Stimulated activated naive CD8-positive, alpha-beta T cell treated with anti-CD3 and anti-CD28 coated beads, Interleukin-15, Interleukin-2, amounts not matched to agents 100 ng/mL and 50 ng/mL, for 24 hours (primary cell): ENCODE data around the gene RAB3IP.
"Not testable (repeated sequence)": the region's sequence is repeated elsewhere in the genome, so short reads cannot be mapped to it uniquely, and the experiment has no call there.

Experiments
- H3K27ac Mint-ChIP-seq: one replicate; pipeline ENCODE4 v1.8.0; 2021; ENCODE audit warnings: mild to moderate bottlenecking, mixed read lengths
- H3K27me3 Mint-ChIP-seq: one replicate; pipeline ENCODE4 v1.8.0; 2021; ENCODE audit warnings: mixed read lengths
- H3K36me3 Mint-ChIP-seq: one replicate; pipeline ENCODE4 v1.8.0; 2021; ENCODE audit warnings: low read depth, mixed read lengths
- H3K4me1 Mint-ChIP-seq: one replicate; pipeline ENCODE4 v1.8.0; 2021; ENCODE audit warnings: low read depth, mixed read lengths
- H3K4me3 Mint-ChIP-seq: one replicate; pipeline ENCODE4 v1.8.0; 2021; ENCODE audit warnings: mild to moderate bottlenecking, mixed read lengths
- H3K9me3 Mint-ChIP-seq: one replicate; pipeline ENCODE4 v1.8.0; 2021; ENCODE audit warnings: mixed read lengths

The RAB3IP gene

DNA sequence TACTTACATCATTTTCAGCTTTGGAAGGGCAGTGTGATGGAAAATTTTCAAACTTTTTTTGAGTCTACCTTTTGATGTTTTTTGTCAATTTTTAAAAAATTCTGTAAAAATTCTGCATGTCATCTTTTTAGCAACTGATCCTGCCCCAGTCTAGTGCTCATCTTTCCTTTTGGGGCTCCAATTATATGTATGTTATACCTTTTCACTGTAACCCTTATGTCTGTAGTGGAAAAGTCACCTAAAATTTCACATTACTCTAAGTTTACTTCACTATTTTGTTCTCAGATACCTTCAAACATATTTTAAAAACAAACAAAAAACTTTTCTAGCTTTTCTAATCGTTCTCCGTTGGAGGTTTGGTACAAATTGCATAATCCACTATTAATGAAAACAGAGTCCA, 53.9 kb downstream of the RAB3IP start:
- Mint-ChIP-seq H3K27me3 (no peaks in the 10 kb centered on the region), H3K4me1 (no peaks in the 10 kb centered on the region), H3K4me3 (no peak overlapping the region), H3K27ac (no peak overlapping the region), H3K36me3 (peaks cover 83% of the 10 kb centered on the region), H3K9me3 (peaks cover 30% of the 10 kb centered on the region)

DNA sequence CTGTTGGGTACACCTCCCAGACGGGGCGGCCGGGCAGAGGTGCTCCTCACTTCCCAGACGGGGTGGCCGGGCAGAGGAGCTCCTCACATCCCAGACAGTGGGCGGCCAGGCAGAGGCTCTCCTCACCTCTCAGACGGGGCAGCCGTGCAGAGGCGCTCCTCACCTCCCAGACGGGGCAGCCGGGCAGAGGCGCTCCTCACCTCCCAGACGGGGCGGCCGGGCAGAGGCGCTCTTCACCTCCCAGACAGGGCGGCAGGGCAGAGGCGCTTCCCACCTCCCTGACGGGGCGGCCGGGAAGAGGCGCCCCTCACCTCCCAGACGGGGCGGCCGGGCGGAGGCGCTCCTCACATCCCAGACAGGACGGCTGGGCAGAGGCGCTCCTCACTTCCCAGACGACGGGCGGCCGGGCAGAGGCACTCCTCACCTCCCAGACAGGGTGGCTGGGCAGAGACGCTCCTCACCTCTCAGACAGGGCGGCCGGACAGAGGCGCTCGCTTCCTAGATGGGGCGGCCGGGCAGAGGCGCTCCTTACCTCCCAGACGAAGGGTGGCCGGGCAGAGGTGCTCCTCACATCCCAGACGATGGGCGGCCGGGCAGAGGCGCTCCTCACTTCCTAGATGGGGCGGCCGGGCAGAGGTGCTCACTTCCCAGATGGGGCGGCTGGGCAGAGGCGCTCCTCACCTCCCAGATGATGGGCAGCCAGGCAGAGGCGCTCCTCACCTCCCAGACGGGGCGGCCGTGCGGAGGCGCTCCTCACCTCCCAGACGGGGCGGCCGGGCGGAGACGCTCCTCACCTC, 68.6 kb downstream of the RAB3IP start:
- not testable (repeated sequence) for H3K27ac Mint-ChIP-seq, H3K4me3 Mint-ChIP-seq
- peaks cover 66% of the 10 kb centered on the region for H3K36me3 Mint-ChIP-seq

DNA sequence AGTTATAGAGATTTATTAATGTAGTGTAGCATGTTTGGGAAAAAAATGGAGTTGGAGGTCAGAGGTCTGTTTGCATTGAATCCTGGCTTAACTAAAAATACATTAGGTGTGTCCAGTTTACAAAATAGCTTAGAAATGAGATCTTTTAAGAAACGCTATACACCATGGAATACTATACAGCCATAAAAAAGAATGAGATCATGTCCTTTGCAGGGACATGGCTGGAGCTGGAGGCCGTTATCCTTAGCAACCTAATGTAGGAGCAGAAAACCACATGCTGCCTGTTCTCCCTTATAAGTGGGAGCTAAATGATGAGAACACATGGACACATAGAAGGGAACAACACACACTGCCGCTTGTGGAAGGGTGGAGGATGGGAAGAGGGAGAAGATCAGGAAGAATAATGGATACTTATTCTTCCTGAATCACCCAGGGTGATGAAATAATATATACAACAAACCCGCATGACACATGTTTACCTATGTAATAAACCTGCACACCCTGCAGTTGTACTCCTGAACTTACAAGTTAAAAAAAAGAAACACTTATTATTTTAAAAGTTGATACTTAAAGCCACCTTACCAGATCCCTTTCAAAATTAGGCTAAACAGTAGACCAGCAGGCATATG, 72.3 kb downstream of the RAB3IP start:
- Mint-ChIP-seq H3K4me3 (no peak overlapping the region), H3K9me3 (peaks cover 13% of the 10 kb centered on the region), H3K27me3 (no peaks in the 10 kb centered on the region), H3K27ac (no peak overlapping the region), H3K36me3 (peaks cover 70% of the 10 kb centered on the region), H3K4me1 (no peaks in the 10 kb centered on the region)

More for the DNA sequence above, 68.6 kb downstream of the RAB3IP start:
- not testable (repeated sequence) for H3K27me3 Mint-ChIP-seq, H3K4me1 Mint-ChIP-seq
- H3K9me3 Mint-ChIP-seq, result peaks cover 21% of the 10 kb centered on the region

DNA sequence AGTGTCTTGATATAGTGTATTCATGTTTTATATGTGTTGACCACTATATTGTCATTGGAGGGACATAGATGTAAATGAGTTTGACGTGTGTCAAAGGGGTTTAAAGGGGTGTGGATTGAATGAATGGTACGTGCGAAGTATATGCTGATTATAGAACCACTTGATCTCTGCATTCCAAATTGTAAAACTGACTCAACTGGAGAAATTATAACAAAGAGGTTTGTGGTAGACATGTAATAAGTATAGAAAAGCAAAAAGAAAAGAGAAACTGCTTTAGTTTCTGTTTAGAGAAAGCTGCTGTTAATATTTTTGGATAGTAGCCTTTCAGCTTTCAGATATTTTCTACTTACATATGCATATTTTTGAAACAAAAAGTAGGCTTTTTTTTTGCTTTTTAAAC, 77.4 kb downstream of the RAB3IP start:
- H3K36me3 Mint-ChIP-seq, result peaks cover 40% of the 10 kb centered on the region
- H3K9me3 Mint-ChIP-seq, result peaks cover under 1% of the 10 kb centered on the region
- no peaks in the 10 kb centered on the region for H3K4me1 Mint-ChIP-seq
- H3K27ac Mint-ChIP-seq, result no peak overlapping the region
- no peak overlapping the region for H3K4me3 Mint-ChIP-seq
- no peaks in the 10 kb centered on the region for H3K27me3 Mint-ChIP-seq

DNA sequence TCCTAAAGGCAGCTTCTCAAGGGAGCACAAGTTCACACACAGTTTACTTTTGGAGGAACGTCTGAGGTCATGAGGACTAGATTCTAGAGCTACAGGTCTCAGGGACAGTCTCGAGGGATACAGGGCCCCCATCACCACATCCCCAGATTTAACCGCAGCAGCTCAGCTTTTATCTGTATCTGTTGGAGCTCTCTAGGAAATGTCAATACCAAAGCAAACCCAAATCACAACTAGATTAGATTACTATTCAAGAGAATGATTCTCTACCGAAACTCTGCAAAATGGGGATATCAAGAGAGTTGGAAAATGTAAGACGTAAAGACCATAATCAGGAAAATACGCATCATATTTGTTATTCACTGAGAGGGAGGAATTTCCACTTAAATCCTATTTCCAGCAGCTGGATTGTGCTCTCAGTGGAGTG, 82.4 kb downstream of the RAB3IP start:
- Mint-ChIP-seq H3K9me3 (no peaks in the 10 kb centered on the region), H3K4me1 (no peaks in the 10 kb centered on the region), H3K27ac (no peak overlapping the region), H3K36me3 (peaks cover 9% of the 10 kb centered on the region), H3K4me3 (no peak overlapping the region), H3K27me3 (peaks cover 10% of the 10 kb centered on the region)

DNA sequence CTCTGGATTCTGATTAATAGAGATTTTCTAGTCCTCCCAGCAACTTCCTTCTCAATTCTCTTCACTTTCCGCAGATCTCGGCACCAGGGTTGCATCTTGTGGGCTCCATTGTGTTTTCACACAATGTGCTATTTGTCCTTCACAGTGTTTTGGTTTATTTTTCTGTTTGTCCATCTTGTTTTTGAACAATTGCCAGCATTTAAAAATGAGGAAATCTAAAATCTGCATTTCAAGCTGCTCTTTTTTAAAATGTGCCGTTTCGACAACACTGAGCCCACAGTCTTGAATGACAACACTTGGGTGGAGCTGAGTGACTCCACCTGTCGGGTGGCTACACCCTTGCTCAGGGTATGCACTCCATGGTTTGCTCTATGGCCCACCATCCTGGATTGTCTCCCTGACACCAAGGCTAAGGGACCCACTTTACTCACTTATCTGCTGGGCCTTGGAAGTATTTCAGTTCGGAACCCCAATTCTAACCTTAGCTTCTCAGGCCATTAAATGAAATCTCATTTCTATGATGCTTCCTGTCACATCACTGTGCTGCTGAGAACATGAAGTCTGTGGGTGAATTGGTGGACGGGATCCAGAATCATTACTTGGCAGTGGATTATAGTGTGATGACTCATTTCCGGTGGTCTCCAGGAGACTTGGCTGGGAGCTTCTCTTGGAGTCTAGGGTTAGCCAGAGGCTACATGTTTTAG, 82.9 kb downstream of the RAB3IP start:
- Mint-ChIP-seq H3K4me3 (no peak overlapping the region), H3K9me3 (no peaks in the 10 kb centered on the region), H3K36me3 (peaks cover 3% of the 10 kb centered on the region), H3K27me3 (peaks cover 10% of the 10 kb centered on the region), H3K27ac (no peak overlapping the region), H3K4me1 (no peaks in the 10 kb centered on the region)

DNA sequence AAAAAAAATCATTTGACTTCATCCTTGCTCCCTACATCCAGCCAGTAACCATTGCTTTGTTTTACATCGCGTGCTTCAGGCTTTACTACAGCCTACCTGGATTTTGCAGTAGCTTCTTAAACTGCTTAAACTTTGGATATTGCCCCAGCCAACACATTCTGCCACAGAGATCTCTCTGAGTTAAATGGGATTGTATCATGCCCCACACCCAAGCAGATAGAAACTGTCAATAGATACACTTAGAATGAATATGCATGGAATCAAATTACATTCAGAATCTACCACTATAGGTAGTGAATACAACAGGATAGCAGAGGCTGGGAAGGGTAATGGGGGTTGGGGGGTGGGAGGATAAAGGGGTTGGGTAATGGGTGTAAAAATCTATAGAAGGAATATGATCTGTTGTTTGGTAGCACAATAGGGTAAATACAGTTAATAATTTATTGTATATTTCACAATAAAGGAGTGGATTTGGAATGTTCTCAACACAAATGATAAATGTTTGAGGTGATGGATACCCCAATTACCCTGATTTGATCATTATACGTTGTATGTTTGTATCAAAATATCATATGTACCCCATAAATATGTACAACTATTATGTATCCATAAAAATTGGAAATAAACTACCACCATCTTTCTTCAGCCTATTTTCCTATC, 83.7 kb downstream of the RAB3IP start:
- H3K4me3 Mint-ChIP-seq, result no peak overlapping the region
- peaks cover 10% of the 10 kb centered on the region for H3K27me3 Mint-ChIP-seq

DNA sequence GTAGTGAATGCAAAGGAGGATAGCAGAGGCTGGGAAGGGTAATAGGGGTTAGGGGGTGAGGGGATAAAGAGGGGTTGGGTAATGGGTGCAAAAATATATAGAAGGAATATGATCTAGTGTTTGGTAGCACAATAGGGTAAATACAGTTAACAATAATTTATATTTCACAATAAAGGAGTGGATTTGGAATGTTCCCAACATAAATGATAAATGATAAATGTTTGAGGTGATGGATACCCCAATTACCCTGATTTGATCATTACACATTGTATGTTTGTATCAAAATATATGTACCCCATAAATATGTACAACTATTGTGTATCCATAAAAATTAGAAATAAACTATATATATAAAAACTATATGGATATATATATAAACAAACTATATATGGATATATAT, 85.4 kb downstream of the RAB3IP start:
- Mint-ChIP-seq H3K36me3 (no peaks in the 10 kb centered on the region), H3K27ac (no peak overlapping the region), H3K4me1 (no peaks in the 10 kb centered on the region), H3K27me3 (peaks cover 10% of the 10 kb centered on the region), H3K4me3 (no peak overlapping the region), H3K9me3 (no peaks in the 10 kb centered on the region)

More for the DNA sequence above, 83.7 kb downstream of the RAB3IP start:
- Mint-ChIP-seq H3K4me1 (no peaks in the 10 kb centered on the region), H3K36me3 (no peaks in the 10 kb centered on the region), H3K27ac (no peak overlapping the region), H3K9me3 (no peaks in the 10 kb centered on the region)

DNA sequence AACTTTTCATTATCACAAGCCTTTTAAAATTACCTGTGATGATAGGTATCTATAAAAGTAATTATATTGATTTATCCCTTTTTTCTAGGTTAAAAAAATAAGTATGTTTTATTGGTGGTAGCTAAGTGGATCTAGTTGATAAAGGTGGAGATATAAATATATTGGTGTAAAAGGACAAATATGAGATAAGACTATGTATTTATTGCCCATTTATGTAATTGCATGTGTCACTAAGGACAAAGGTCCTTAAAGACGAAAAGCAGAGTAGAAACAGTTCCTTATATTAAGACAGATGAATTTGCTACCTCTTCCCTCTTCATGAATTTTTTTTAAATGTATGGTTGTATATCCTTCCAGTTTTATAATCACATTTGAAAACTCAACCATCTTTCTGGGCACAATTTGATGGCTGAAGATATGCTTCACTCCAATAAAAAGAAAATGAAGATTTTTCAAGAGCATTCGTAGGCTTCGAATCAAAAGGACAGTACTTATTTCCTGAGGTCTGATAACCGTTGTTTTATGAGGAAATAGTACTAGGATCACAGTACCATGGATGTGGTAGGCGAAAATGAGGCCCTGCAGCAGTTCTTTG, 86.4 kb downstream of the RAB3IP start, which contains the start of gene MYRFL:
MYRFL (plus strand) TSS at position 262 of the 595 bp plus-strand sequence; CDS start at position 553, 291 bp downstream.
- Mint-ChIP-seq H3K27me3 (peaks cover 14% of the 10 kb centered on the region), H3K36me3 (no peaks in the 10 kb centered on the region), H3K27ac (no peak within 1 kb of the TSS), H3K4me3 (no peak within 1 kb of the TSS), H3K9me3 (no peaks in the 10 kb centered on the region), H3K4me1 (no peaks in the 10 kb centered on the region)

DNA sequence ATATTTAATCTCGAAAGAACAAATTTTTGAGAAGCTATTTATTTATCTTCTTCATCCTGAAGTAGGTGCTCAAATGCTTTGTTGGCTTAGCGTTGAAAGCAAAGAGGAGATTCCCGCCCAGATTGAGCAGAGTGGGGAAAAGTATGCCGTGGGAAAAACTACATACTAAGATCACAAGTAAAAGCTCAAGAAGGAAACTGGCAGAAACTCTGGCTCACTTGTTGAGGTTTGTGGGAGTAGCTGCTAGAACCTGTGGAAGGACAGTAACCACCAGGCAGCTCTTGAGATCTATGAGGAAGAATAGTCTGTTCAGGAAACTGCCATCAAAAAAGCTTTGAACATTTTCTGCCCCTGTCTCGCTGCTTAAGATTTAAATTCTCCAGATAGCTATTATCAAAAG, 90.2 kb downstream of the RAB3IP start:
- Mint-ChIP-seq H3K27me3 (peaks cover 28% of the 10 kb centered on the region), H3K36me3 (no peaks in the 10 kb centered on the region), H3K4me1 (no peaks in the 10 kb centered on the region), H3K4me3 (no peak overlapping the region), H3K9me3 (no peaks in the 10 kb centered on the region), H3K27ac (no peak overlapping the region)

DNA sequence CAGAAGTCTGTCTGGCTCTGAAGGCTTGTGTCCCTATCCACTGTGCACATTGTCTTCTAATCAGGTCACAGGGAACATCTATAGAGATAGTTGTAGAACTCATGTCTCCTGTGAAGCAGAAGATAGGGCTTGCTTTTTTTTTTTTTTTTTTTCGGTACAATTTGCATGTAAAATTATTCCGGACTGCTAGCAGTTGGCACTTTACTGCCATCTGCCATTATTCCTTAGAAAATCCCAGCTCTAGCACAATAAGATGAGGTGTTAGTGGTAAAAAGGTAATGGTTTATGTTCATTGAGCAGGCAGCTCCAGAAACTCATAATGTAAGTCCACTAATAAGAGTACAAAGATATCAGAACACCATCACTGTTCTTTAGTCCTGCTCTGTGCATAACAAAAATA, 95.0 kb downstream of the RAB3IP start:
- no peaks in the 10 kb centered on the region for H3K9me3 Mint-ChIP-seq
- no peak overlapping the region for H3K27ac Mint-ChIP-seq
- H3K4me1 Mint-ChIP-seq, result no peaks in the 10 kb centered on the region
- peaks cover 22% of the 10 kb centered on the region for H3K27me3 Mint-ChIP-seq
- H3K4me3 Mint-ChIP-seq, result no peak overlapping the region
- no peaks in the 10 kb centered on the region for H3K36me3 Mint-ChIP-seq

DNA sequence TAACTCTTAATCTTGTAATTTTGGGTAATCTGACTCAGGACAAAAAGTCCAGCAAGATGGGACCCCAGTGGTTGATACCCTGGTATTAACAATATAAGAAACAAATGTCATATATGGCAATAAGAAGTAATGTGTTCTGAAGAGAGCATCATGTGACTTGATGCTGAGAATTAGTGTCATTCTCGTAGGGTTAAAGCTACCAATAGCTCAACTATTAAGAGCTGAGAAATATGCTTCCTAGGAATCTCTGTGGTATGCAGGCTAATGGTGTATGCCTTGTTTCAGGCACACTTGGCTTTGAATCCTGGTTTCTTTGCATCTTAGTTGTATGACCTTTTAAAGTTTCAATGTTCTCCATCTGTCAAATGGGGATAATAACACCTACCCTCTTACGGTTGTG, 95.5 kb downstream of the RAB3IP start:
- no peak overlapping the region for H3K27ac Mint-ChIP-seq
- H3K4me3 Mint-ChIP-seq, result no peak overlapping the region
- no peaks in the 10 kb centered on the region for H3K4me1 Mint-ChIP-seq

DNA sequence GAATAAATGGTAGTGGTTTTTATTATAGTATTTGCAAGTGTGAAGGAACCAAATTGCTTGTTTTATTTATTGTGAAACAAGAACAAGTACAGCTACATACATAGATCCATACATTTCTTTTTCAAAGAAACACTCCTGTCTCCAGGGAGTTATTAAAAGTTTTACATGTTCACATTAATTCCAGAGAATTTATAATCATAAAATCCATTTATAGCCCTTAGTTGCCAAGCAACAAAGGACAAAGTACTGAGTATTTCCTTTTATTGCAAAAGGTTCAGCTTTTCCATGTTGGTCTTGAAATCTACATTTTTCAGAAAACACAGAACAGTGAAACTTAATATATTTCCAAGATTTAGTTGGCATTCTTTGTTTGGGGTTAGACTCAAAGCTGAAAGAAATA, 95.9 kb downstream of the RAB3IP start:
- no peak overlapping the region for H3K4me3 Mint-ChIP-seq
- no peaks in the 10 kb centered on the region for H3K36me3 Mint-ChIP-seq
- H3K9me3 Mint-ChIP-seq, result no peaks in the 10 kb centered on the region
- H3K27me3 Mint-ChIP-seq, result peaks cover 18% of the 10 kb centered on the region
- no peaks in the 10 kb centered on the region for H3K4me1 Mint-ChIP-seq
- H3K27ac Mint-ChIP-seq, result no peak overlapping the region

More for the DNA sequence above, 95.5 kb downstream of the RAB3IP start:
- no peaks in the 10 kb centered on the region for H3K36me3 Mint-ChIP-seq
- no peaks in the 10 kb centered on the region for H3K9me3 Mint-ChIP-seq
- H3K27me3 Mint-ChIP-seq, result peaks cover 20% of the 10 kb centered on the region

DNA sequence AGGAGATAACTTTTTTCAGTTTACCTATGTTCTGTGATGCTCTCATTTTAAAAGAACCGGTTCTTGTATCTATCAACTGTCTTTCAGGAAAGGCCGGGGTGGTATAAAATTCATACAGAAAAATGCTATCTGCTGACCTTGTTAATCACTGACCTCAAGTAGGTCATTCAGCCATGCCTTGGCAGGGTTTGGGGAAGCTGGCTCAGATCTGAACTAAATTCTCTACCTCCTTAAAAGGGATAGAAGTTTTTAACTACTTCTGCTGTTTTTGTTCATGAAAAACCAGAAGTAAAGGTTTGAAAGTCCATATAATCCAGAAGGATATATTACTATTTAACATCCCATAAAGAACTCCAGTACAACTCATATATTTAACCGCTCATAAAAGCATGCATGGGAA, 96.4 kb downstream of the RAB3IP start:
- Mint-ChIP-seq H3K4me3 (no peak overlapping the region), H3K27me3 (peaks cover 18% of the 10 kb centered on the region), H3K4me1 (no peaks in the 10 kb centered on the region), H3K36me3 (no peaks in the 10 kb centered on the region), H3K27ac (no peak overlapping the region), H3K9me3 (no peaks in the 10 kb centered on the region)
